ENCODE results near the gene P2RY2. TPM values are rescaled to one million over a fixed set of nuclear protein-coding genes. Genes with fewer than 3 reads are reported as not detected.

The P2RY2 gene
- polyA plus RNA-seq, 1 experiment = not detected

- Histone ChIP-seq H3K27ac (ENCODE audit: low read depth, low read length) (no peak overlapping the region), H3K9me3 (ENCODE audit: control insufficient read depth, insufficient read depth, low read length) (peaks cover 4% of the 10 kb centered on the region; the same call in 1 of the 2 replicates), H3K27me3 (ENCODE audit: control insufficient read depth, insufficient read depth, low read length) (no peaks in the 10 kb centered on the region), H3K4me3 (ENCODE audit: low read depth, low read length) (no peak overlapping the region)
- ChIA-PET CTCF (interaction anchor here (1.8 to 2.5 kb wide), 3 partner anchors 8 to 57 kb away, joined by 6 to 16 read pairs (median 12); no protein-coding TSS in a partner anchor), POLR2A (interaction anchor here (1.2 kb wide), 1 partner anchor 8 kb away, joined by 5 read pairs; no protein-coding TSS in a partner anchor)
- DNase-seq (ENCODE audit: low read depth, low spot score) = no peak
- no peak for TF ChIP-seq CTCF (IDR thresholded peaks at IDR 0.05; ENCODE audit: low read depth, low read length)
Observed at GRCh38 chr11:73234471-73235181, 16.5 kb downstream of the P2RY2 start.

- POLR2A ChIA-PET = no interaction called here
- no peaks in the 10 kb centered on the region for H3K27me3 ChIP-seq (ENCODE audit: control insufficient read depth, insufficient read depth, low read length)
- no peak overlapping the region for H3K27ac ChIP-seq (ENCODE audit: low read depth, low read length)
- H3K4me3 ChIP-seq (ENCODE audit: low read depth, low read length) = no peak overlapping the region
- no peak for DNase-seq (ENCODE audit: low read depth, low spot score)
- CTCF ChIA-PET = interaction anchor here (2.5 kb wide), 1 partner anchor 49 kb away, joined by 12 read pairs; no protein-coding TSS in a partner anchor
- H3K9me3 ChIP-seq (ENCODE audit: control insufficient read depth, insufficient read depth, low read length) = peaks cover 4% of the 10 kb centered on the region; the same call in 1 of the 2 replicates
- no peak for TF ChIP-seq CTCF (IDR thresholded peaks at IDR 0.05; ENCODE audit: low read depth, low read length)
Observed at GRCh38 chr11:73235236-73235786, 17.2 kb downstream of the P2RY2 start.

DNA sequence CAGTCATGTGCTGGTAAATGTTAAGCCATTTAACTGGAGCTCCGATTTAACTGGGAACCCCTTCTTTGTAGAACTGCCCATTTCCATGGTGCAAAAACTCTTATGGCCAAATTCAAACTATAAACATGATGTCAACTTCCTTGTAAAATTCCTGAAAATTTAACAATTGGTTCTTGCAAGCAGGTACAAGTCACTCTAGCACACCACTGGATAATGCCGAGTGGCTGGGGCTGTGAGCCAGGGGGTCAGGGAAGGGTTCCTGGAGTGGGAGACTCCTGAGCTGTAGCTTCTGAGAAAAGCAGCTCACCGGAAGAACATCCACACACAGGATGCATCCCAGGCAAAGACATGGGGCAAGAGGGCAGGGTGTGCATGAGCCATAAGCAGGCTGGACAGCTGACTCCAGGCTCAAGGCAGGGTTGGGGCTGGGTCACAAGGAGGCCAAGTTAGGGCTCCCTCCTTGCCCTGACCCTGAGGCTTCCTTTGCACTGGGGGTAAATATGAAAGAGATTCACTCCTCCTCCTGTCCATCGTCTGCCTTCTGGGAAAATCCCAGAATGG, 18.2 kb downstream of the P2RY2 start:
- Histone ChIP-seq H3K27me3 (ENCODE audit: control insufficient read depth, insufficient read depth, low read length) (no peaks in the 10 kb centered on the region), H3K4me3 (ENCODE audit: low read depth, low read length) (no peak overlapping the region), H3K27ac (ENCODE audit: low read depth, low read length) (no peak overlapping the region), H3K9me3 (ENCODE audit: control insufficient read depth, insufficient read depth, low read length) (peaks cover 4% of the 10 kb centered on the region; the same call in 1 of the 2 replicates)
- no peak for DNase-seq (ENCODE audit: low read depth, low spot score)
- TF ChIP-seq CTCF (IDR thresholded peaks at IDR 0.05; ENCODE audit: low read depth, low read length) = no peak
- ChIA-PET CTCF (interaction anchor here (0.8 to 2.5 kb wide), 3 partner anchors 50 to 320 kb away, joined by 4 to 12 read pairs (median 8); no protein-coding TSS in a partner anchor), POLR2A (interaction anchor here (0.8 kb wide), 1 partner anchor 312 kb away, joined by 4 read pairs; no protein-coding TSS in a partner anchor)

GRCh38 chr11:73236854-73237253, 18.8 kb downstream of the P2RY2 start:
- no peak overlapping the region for H3K27ac ChIP-seq (ENCODE audit: low read depth, low read length)
- no peaks in the 10 kb centered on the region for H3K27me3 ChIP-seq (ENCODE audit: control insufficient read depth, insufficient read depth, low read length)
- H3K4me3 ChIP-seq (ENCODE audit: low read depth, low read length) = no peak overlapping the region
- CTCF ChIA-PET = interaction anchor here (0.5 to 2.5 kb wide), 5 partner anchors 18 to 511 kb away, joined by 3 to 12 read pairs (median 3); no protein-coding TSS in a partner anchor
- peaks cover 4% of the 10 kb centered on the region; the same call in 1 of the 2 replicates for H3K9me3 ChIP-seq (ENCODE audit: control insufficient read depth, insufficient read depth, low read length)
- POLR2A ChIA-PET = interaction anchor here (0.8 kb wide), 1 partner anchor 312 kb away, joined by 4 read pairs; no protein-coding TSS in a partner anchor
- peak; percentile 43 for TF ChIP-seq CTCF (IDR thresholded peaks at IDR 0.05; ENCODE audit: low read depth, low read length)
- no peak for DNase-seq (ENCODE audit: low read depth, low spot score)
